ENCODE results near the gene C2CD4C. TPM values are rescaled to one million over a fixed set of nuclear protein-coding genes. Genes with fewer than 3 reads are reported as not detected.
A peak's percentile ranks its signal among the peaks of the same experiment; 100 is the strongest.

The C2CD4C gene
- total RNA-seq, 1 experiment from 2014 or later = 14.6 TPM

DNA sequence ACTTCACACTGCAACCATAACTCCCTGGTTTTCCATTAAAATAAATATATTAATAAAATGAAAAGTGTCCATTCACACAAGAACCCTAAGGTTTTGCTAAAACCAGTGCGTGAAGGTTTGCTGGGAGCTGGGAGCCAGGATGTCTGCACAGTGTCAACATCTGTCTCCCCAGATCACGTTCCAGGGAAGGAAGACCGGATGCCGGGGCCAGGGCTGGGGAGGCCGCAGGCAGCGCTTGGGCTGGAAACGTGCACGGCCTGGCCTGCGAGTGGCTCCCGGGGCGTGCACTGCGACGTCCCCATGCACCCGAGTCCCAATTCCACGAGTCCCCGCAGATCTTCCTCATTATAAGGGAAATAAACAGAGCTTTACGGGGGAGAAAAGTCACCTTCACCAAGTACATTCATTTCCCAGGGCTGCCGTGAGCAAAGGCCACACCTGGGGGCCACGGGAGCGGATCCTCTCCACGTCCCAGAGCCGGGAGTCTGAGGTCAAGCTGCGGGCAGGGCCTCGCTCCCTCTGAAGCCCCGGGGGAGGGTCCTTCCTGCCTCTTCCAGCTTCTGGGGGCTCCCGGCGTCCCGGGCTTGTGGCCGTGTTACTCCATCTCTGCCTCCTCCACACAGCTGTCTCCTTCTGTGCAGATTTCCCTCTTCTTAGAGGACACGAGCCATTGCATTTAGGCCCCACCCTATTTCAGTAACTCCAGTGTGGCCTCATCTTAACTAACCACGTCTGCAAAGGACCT lies 39.0 kb upstream of the C2CD4C start:
- DNase-seq = no peak
- H3K9ac ChIP-seq (ENCODE audit: extremely low read depth, insufficient read length, low read length) = no peak overlapping the region
- no peak overlapping the region for H3K23ac ChIP-seq (ENCODE audit: insufficient read length, low read depth, low read length)
- no peak overlapping the region for H3K4me2 ChIP-seq (ENCODE audit: insufficient read depth, insufficient read length, low read length)
- no peak overlapping the region for H4K8ac ChIP-seq (replicated peaks; ENCODE audit: insufficient read length, low read depth, low read length)
- no peak overlapping the region for H2BK120ac ChIP-seq (ENCODE audit: low read depth, low read length, poor library complexity, severe bottlenecking)
- H3K4me1 ChIP-seq (ENCODE audit: insufficient read depth, low read length) = no peaks in the 10 kb centered on the region
- no peak overlapping the region for H2BK5ac ChIP-seq (ENCODE audit: insufficient read length, low read length)
- peak overlapping the region in 2 of 3 experiments; percentile 68 to 78; a peak in 1 of 7 replicates for H3K27ac Mint-ChIP-seq
- no peak overlapping the region for H2BK20ac ChIP-seq (ENCODE audit: low read depth, low read length, poor library complexity, severe bottlenecking)
- peaks cover 0 to 5% of the 10 kb centered on the region in 2 experiments; a peak in 1 of 4 replicates for H3K4me1 Mint-ChIP-seq
- H4K91ac ChIP-seq (ENCODE audit: insufficient read length, low read depth, low read length) = no peak overlapping the region
- H3T11ph ChIP-seq (ENCODE audit: low read length) = no peak overlapping the region
- H2BK12ac ChIP-seq (ENCODE audit: insufficient read length, low read depth, low read length) = no peak overlapping the region
- peaks cover 4 to 17% (median 12%) of the 10 kb centered on the region in 3 experiments; a peak in 6 of 7 replicates for H3K36me3 Mint-ChIP-seq (ENCODE audit: insufficient read depth in 1 of 3, low read depth in 3 of 3)
- H2AK5ac ChIP-seq (ENCODE audit: insufficient read length, low read length) = no peak overlapping the region
- no peak overlapping the region for H3K14ac ChIP-seq (ENCODE audit: insufficient read depth, low read length)
- peaks cover 19 to 30% of the 10 kb centered on the region in 2 experiments for H3K9me3 Mint-ChIP-seq
- no peak overlapping the region for H2BK15ac ChIP-seq (ENCODE audit: low read depth, low read length)
- no peaks in the 10 kb centered on the region for H3K79me2 ChIP-seq (ENCODE audit: insufficient read depth, low read length)
- H3K9me3 ChIP-seq (ENCODE audit: control insufficient read depth, low read depth, low read length) = no peaks in the 10 kb centered on the region
- WGBS (ENCODE audit: extremely low coverage, insufficient read length, low lambda C conversion rate) = no CpG with 5 or more reads among the region's 31 CpGs
- H3K23me2 ChIP-seq (ENCODE audit: insufficient read length, low read depth, low read length, poor library complexity, severe bottlenecking) = no peaks in the 10 kb centered on the region
- H4K20me1 ChIP-seq (ENCODE audit: control insufficient read depth, insufficient read depth, insufficient read length) = no peaks in the 10 kb centered on the region
- H3K27me3 Mint-ChIP-seq (ENCODE audit: low read depth) = peaks cover 10% of the 10 kb centered on the region
- H3K56ac ChIP-seq (ENCODE audit: insufficient read length, low read depth, low read length) = no peak overlapping the region
- H3K27ac ChIP-seq (ENCODE audit: insufficient read length, low read depth, low read length) = no peak overlapping the region
- H3K18ac ChIP-seq (ENCODE audit: insufficient read length, low read depth, low read length) = no peak overlapping the region
- TF ChIP-seq, protein P1, sequence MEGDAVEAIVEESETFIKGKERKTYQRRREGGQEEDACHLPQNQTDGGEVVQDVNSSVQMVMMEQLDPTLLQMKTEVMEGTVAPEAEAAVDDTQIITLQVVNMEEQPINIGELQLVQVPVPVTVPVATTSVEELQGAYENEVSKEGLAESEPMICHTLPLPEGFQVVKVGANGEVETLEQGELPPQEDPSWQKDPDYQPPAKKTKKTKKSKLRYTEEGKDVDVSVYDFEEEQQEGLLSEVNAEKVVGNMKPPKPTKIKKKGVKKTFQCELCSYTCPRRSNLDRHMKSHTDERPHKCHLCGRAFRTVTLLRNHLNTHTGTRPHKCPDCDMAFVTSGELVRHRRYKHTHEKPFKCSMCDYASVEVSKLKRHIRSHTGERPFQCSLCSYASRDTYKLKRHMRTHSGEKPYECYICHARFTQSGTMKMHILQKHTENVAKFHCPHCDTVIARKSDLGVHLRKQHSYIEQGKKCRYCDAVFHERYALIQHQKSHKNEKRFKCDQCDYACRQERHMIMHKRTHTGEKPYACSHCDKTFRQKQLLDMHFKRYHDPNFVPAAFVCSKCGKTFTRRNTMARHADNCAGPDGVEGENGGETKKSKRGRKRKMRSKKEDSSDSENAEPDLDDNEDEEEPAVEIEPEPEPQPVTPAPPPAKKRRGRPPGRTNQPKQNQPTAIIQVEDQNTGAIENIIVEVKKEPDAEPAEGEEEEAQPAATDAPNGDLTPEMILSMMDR (conservative IDR thresholded peaks at IDR 0.05) = no peak
- no peak overlapping the region for H2AFZ ChIP-seq (ENCODE audit: low read length)
- no peaks in the 10 kb centered on the region for H3K27me3 ChIP-seq (ENCODE audit: insufficient read depth, low read length)
- no peak overlapping the region for H4K5ac ChIP-seq (ENCODE audit: insufficient read length, low read depth, low read length)
- H3K79me1 ChIP-seq (ENCODE audit: insufficient read depth, low read depth, low read length, poor library complexity, severe bottlenecking) = no peaks in the 10 kb centered on the region
- no peak overlapping the region for H3K4me3 Mint-ChIP-seq
- H3K4ac ChIP-seq (ENCODE audit: low read depth, low read length) = no peak overlapping the region
